ENCODE data around the gene C18orf32. TPM values are rescaled to one million over a fixed set of nuclear protein-coding genes. Genes with fewer than 3 reads are reported as not detected.

The C18orf32 gene
- polyA plus RNA-seq, 1 experiment: 47.6 TPM

- no peak overlapping the region for H3K4me3 ChIP-seq (ENCODE audit: low read depth, low read length)
- ChIA-PET POLR2A (interaction anchor here (0.7 kb wide), 1 partner anchor 17 kb away, joined by 8 read pairs; no protein-coding TSS in a partner anchor), CTCF (interaction anchor here (1.1 kb wide), 1 partner anchor 10 kb away, joined by 5 read pairs; no protein-coding TSS in a partner anchor)
- peaks cover 2% of the 10 kb centered on the region; the same call in 1 of the 2 replicates for H3K9me3 ChIP-seq (ENCODE audit: control insufficient read depth, insufficient read depth, low read length)
- TF ChIP-seq, protein P1, sequence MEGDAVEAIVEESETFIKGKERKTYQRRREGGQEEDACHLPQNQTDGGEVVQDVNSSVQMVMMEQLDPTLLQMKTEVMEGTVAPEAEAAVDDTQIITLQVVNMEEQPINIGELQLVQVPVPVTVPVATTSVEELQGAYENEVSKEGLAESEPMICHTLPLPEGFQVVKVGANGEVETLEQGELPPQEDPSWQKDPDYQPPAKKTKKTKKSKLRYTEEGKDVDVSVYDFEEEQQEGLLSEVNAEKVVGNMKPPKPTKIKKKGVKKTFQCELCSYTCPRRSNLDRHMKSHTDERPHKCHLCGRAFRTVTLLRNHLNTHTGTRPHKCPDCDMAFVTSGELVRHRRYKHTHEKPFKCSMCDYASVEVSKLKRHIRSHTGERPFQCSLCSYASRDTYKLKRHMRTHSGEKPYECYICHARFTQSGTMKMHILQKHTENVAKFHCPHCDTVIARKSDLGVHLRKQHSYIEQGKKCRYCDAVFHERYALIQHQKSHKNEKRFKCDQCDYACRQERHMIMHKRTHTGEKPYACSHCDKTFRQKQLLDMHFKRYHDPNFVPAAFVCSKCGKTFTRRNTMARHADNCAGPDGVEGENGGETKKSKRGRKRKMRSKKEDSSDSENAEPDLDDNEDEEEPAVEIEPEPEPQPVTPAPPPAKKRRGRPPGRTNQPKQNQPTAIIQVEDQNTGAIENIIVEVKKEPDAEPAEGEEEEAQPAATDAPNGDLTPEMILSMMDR (IDR thresholded peaks at IDR 0.05; ENCODE audit: low read depth, low read length): no peak
- no peak overlapping the region for H3K27ac ChIP-seq (ENCODE audit: low read depth, low read length)
- no peak for DNase-seq (ENCODE audit: low read depth, low spot score)
- H3K27me3 ChIP-seq (ENCODE audit: control insufficient read depth, insufficient read depth, low read length): peaks cover 7% of the 10 kb centered on the region
Measured at GRCh38 chr18:49503931-49504330, 16.9 kb upstream of the C18orf32 start.

GRCh38 chr18:49500201-49500921 is 13.3 kb upstream of the C18orf32 start:
- DNase-seq (ENCODE audit: low read depth, low spot score): no peak
- no peak overlapping the region for H3K27ac ChIP-seq (ENCODE audit: low read depth, low read length)
- TF ChIP-seq, protein P1 (IDR thresholded peaks at IDR 0.05; ENCODE audit: low read depth, low read length): no peak
- ChIA-PET POLR2A (no interaction called here), CTCF (interaction anchor here (0.8 to 1.1 kb wide), 2 partner anchors 11 to 359 kb away, joined by 5 to 6 read pairs; no protein-coding TSS in a partner anchor)
- peaks cover 7% of the 10 kb centered on the region for H3K27me3 ChIP-seq (ENCODE audit: control insufficient read depth, insufficient read depth, low read length)
- no peak overlapping the region for H3K4me3 ChIP-seq (ENCODE audit: low read depth, low read length)
- peaks cover 3% of the 10 kb centered on the region; the same call in 1 of the 2 replicates for H3K9me3 ChIP-seq (ENCODE audit: control insufficient read depth, insufficient read depth, low read length)

GRCh38 chr18:49499046-49499637 is 12.1 kb upstream of the C18orf32 start:
- no peak for DNase-seq (ENCODE audit: low read depth, low spot score)
- peaks cover 7% of the 10 kb centered on the region for H3K27me3 ChIP-seq (ENCODE audit: control insufficient read depth, insufficient read depth, low read length)
- no peak overlapping the region for H3K4me3 ChIP-seq (ENCODE audit: low read depth, low read length)
- ChIA-PET CTCF (no interaction called here), POLR2A (no interaction called here)
- TF ChIP-seq, protein P1 (IDR thresholded peaks at IDR 0.05; ENCODE audit: low read depth, low read length): no peak
- H3K27ac ChIP-seq (ENCODE audit: low read depth, low read length): no peak overlapping the region
- H3K9me3 ChIP-seq (ENCODE audit: control insufficient read depth, insufficient read depth, low read length): peaks cover 3% of the 10 kb centered on the region; the same call in 1 of the 2 replicates

DNA sequence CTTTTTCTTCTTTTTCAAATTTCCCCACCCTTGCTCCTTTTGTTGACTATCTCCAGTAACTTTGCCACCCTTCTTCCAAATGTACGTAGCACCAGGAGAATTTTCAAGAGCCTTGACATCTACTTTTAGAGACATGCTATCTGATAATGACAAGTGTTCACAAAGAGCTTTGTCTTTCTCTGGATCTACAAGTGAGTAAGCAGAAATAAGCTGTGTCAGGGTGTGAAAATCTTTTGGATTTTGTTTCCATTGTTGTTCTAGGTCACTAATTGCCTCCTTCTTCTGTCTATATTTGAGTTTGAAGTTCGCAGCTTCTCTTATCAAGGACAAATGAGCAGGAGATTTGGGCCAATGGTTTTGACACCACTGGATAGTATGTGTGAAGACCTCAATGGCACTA is 8.4 kb upstream of the C18orf32 start:
- Histone ChIP-seq H3K27ac (ENCODE audit: low read depth, low read length) (no peak overlapping the region), H3K4me3 (ENCODE audit: low read depth, low read length) (no peak overlapping the region), H3K9me3 (ENCODE audit: control insufficient read depth, insufficient read depth, low read length) (peaks cover 3% of the 10 kb centered on the region; the same call in 1 of the 2 replicates), H3K27me3 (ENCODE audit: control insufficient read depth, insufficient read depth, low read length) (peaks cover 4% of the 10 kb centered on the region)
- ChIA-PET CTCF (interaction anchor here (0.6 kb wide), 1 partner anchor 363 kb away, joined by 3 read pairs; no protein-coding TSS in a partner anchor), POLR2A (interaction anchor here (0.6 to 0.7 kb wide), 2 partner anchors 9 to 259 kb away, joined by 5 to 8 read pairs; no protein-coding TSS in a partner anchor)
- DNase-seq (ENCODE audit: low read depth, low spot score): no peak
- TF ChIP-seq, protein P1 (IDR thresholded peaks at IDR 0.05; ENCODE audit: low read depth, low read length): no peak

- ChIA-PET POLR2A (interaction anchor here (0.6 to 0.7 kb wide), 2 partner anchors 8 to 259 kb away, joined by 5 to 8 read pairs; no protein-coding TSS in a partner anchor), CTCF (no interaction called here)
- H3K27me3 ChIP-seq (ENCODE audit: control insufficient read depth, insufficient read depth, low read length): peaks cover under 1% of the 10 kb centered on the region
- H3K9me3 ChIP-seq (ENCODE audit: control insufficient read depth, insufficient read depth, low read length): peaks cover 3% of the 10 kb centered on the region; the same call in 1 of the 2 replicates
- DNase-seq (ENCODE audit: low read depth, low spot score): no peak
- H3K4me3 ChIP-seq (ENCODE audit: low read depth, low read length): no peak overlapping the region
- TF ChIP-seq, protein P1 (IDR thresholded peaks at IDR 0.05; ENCODE audit: low read depth, low read length): no peak
- no peak overlapping the region for H3K27ac ChIP-seq (ENCODE audit: low read depth, low read length)
Measured at GRCh38 chr18:49495076-49495475, 8.0 kb upstream of the C18orf32 start.

All from AG04450 (cell line).